IPS-18a (cell line): ENCODE measurements around the gene KIF1A.

ENCODE experiments used
- H3K27ac ChIP-seq: one replicate; pipeline ENCODE4 v1.5.1; 2013; ENCODE audit warnings: low read length
- H3K27me3 ChIP-seq: one replicate; pipeline ENCODE4 v1.6.1; 2013; ENCODE audit warnings: mild to moderate bottlenecking, low read length; ENCODE audit not compliant: control insufficient read depth, insufficient read depth
- H3K36me3 ChIP-seq: one replicate; pipeline ENCODE4 v1.6.1; 2013; ENCODE audit warnings: low read depth, low read length; ENCODE audit not compliant: control insufficient read depth
- H3K4me1 ChIP-seq: one replicate; pipeline ENCODE4 v1.6.1; 2013; ENCODE audit warnings: low read depth, low read length; ENCODE audit not compliant: control insufficient read depth
- H3K4me3 ChIP-seq: one replicate; pipeline ENCODE4 v1.5.1; 2013; ENCODE audit warnings: low read length
- H3K9ac ChIP-seq: one replicate; pipeline ENCODE4 v1.6.1; 2013; ENCODE audit warnings: mild to moderate bottlenecking, low read length, moderate library complexity
- H3K9me3 ChIP-seq: one replicate; pipeline ENCODE4 v1.6.1; 2013; ENCODE audit warnings: low read depth, low read length; ENCODE audit not compliant: control insufficient read depth

Gene KIF1A

DNA sequence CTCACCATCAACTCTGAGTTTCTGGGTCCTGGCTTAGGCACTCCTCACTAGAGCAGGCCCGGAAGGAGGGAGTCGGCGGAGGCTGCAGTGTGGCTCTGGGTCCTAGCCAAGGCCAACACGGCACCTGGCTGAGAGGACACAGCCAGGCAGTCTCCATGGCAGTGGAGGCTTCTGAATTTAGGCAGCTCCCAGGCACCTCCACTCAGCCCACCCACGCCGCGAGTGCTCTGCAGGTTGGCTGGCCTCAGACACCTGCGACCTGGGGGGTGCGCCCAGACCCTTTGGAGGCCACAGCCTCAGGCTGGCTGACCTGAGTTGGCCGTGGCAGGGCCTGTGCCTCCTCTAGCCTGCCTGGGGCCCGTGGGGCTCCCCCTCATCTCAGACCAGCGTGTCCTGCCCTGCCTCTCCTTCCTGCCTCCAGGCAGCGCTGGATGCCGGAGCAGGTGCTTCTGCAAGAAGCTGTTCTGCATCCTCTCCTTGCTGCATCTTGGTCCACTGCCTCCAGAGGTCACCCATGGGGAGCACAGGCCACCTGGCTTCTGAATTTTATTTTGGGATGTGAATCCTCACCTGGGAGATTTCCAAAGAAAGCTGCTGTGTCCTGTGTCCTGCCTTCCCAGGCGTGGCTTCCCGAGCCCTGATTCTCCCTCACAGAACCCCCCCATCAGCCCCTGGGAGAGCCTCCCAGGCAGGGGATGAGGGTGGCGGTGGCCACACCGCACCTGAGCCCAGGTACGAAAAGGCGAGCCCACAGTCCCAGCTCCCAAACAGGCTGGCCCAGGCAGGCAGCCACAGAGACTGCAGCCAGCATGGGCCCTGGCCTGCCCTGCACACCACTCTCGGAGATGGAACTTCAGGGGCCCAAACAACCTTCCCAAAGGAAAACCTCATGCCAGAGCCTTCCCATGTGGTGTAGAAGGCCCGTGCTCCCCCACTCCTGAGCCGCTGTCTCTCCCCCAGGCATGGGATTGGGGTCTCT, 105.0 kb downstream of the KIF1A start:
- Histone ChIP-seq H3K4me3 (no peak overlapping the region), H3K36me3 (peaks cover 34% of the 10 kb centered on the region), H3K27ac (no peak overlapping the region), H3K27me3 (no peaks in the 10 kb centered on the region), H3K9me3 (no peaks in the 10 kb centered on the region), H3K9ac (no peak overlapping the region), H3K4me1 (no peaks in the 10 kb centered on the region)

- Histone ChIP-seq H3K4me3 (no peak overlapping the region), H3K27ac (no peak overlapping the region), H3K9me3 (no peaks in the 10 kb centered on the region)
These were observed 105.9 kb downstream of the KIF1A start for GRCh38 chr2:240713928-240714746.

GRCh38 chr2:240713071-240713927, 106.7 kb downstream of the KIF1A start:
- no peak overlapping the region for H3K9ac ChIP-seq
- no peaks in the 10 kb centered on the region for H3K9me3 ChIP-seq
- no peaks in the 10 kb centered on the region for H3K4me1 ChIP-seq
- no peak overlapping the region for H3K27ac ChIP-seq
- H3K36me3 ChIP-seq: peaks cover 18% of the 10 kb centered on the region
- no peak overlapping the region for H3K4me3 ChIP-seq
- no peaks in the 10 kb centered on the region for H3K27me3 ChIP-seq

More at GRCh38 chr2:240713928-240714746, 105.9 kb downstream of the KIF1A start:
- Histone ChIP-seq H3K4me1 (no peaks in the 10 kb centered on the region), H3K9ac (no peak overlapping the region), H3K36me3 (peaks cover 25% of the 10 kb centered on the region), H3K27me3 (no peaks in the 10 kb centered on the region)

DNA sequence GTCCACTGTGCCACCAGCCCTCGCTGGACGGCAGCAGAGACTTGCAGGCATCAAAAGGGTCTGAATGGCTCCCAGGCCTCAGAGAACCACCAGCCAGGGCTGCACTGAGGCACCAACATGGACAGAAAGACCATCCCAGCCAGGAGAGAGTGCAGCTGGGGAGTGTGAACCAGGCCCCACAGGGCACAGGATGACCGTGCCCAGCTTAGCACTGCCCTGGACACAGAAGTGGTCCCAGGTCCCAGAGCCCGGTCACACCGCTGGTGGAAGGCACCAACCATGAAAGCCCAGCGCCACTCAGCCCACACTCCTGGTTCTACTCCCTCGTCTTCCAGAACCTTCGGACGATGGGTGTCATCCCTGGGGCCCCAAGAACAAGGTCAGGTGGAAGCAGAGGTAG, 107.9 kb downstream of the KIF1A start:
- H3K9ac ChIP-seq: no peak overlapping the region
- H3K4me1 ChIP-seq: no peaks in the 10 kb centered on the region
- no peaks in the 10 kb centered on the region for H3K9me3 ChIP-seq
- no peak overlapping the region for H3K27ac ChIP-seq
- peaks cover 6% of the 10 kb centered on the region for H3K36me3 ChIP-seq
- no peaks in the 10 kb centered on the region for H3K27me3 ChIP-seq
- H3K4me3 ChIP-seq: no peak overlapping the region

- no peaks in the 10 kb centered on the region for H3K4me1 ChIP-seq
- no peaks in the 10 kb centered on the region for H3K9me3 ChIP-seq
- peaks cover 2% of the 10 kb centered on the region for H3K36me3 ChIP-seq
- H3K9ac ChIP-seq: no peak overlapping the region
- no peak overlapping the region for H3K27ac ChIP-seq
- H3K4me3 ChIP-seq: no peak overlapping the region
- no peaks in the 10 kb centered on the region for H3K27me3 ChIP-seq
These were observed 108.3 kb downstream of the KIF1A start for GRCh38 chr2:240711701-240712100.

DNA sequence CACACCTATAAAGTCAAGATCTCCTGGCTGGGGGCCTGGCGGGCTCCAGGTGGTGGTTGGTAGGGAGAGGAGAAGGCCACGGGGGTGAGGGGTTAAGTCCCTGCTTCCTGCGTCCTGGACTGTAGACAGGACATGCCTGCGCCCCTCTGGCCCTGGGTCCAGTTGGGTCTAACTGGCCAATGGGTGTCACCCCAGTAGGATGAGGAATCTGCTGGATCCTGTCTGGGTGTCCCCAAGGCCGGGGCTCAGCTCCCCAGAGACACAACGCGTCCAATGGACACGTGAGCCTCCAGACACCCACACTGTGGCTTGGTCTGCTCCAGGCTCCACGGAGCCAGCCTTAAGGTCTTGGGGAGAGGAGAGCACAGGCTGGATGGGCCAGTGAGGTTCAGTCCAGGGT, 108.7 kb downstream of the KIF1A start:
- Histone ChIP-seq H3K9me3 (no peaks in the 10 kb centered on the region), H3K9ac (no peak overlapping the region), H3K27me3 (no peaks in the 10 kb centered on the region), H3K4me1 (no peaks in the 10 kb centered on the region), H3K36me3 (no peaks in the 10 kb centered on the region), H3K27ac (no peak overlapping the region), H3K4me3 (no peak overlapping the region)

DNA sequence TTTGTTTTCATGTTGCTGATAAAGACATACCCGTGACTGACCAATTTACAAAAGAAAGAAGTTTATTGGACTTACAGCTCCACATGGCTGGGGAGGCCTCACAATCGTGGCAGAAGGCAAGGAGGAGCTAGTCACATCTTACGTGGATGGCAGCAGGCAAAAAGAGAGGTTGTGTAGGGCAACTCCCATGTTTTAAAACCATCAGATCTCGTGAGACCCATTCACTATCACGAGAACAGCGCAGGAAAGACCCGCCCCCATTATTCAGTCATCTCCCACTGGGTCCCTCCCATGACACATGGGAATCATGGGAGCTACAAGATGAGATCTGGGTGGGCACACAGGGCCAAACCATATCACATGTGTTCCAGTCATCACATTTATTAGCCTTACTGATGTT, 111.6 kb downstream of the KIF1A start:
- no peaks in the 10 kb centered on the region for H3K9me3 ChIP-seq
- H3K4me1 ChIP-seq: no peaks in the 10 kb centered on the region
- no peak overlapping the region for H3K9ac ChIP-seq
- no peaks in the 10 kb centered on the region for H3K27me3 ChIP-seq
- H3K27ac ChIP-seq: no peak overlapping the region
- H3K36me3 ChIP-seq: no peaks in the 10 kb centered on the region
- H3K4me3 ChIP-seq: no peak overlapping the region

- Histone ChIP-seq H3K4me1 (no peaks in the 10 kb centered on the region), H3K27me3 (no peaks in the 10 kb centered on the region), H3K36me3 (no peaks in the 10 kb centered on the region), H3K9ac (no peak overlapping the region), H3K27ac (no peak overlapping the region), H3K4me3 (no peak overlapping the region), H3K9me3 (no peaks in the 10 kb centered on the region)
These were observed 112.2 kb downstream of the KIF1A start for GRCh38 chr2:240707821-240708220.

DNA sequence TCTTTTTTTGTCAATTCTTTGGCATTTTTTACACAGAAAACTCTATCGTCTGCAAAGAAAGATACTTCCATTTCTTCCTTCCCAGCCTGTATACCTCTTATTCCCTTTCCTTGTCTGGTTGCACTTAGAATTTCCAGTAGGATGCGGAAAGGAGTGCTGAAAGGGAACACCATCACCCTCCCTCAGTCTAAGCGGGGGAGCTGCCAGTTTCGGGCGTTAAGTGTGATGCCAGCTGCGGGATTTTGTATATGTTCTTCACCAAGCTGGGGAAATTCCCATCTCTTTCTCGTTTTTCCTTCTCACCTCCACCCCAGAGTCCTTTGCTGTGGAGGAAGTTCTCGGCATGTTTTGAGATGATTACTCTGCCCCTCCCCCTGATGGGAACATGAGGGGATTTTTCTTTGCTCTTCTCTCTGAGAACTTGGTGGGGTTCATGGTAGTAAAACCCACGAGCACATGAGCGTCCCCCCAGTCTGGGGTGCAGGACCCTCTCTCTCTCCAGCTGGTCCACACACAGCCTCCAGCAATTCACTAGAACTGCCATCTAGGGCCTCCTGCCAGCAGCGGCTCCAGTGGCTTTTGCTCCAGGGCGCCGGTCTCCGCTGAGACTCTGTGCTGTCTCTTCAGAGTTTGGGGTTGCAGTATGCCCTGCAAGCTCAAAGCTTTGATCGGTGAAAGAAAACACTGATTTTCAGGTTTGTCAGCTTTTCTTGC, 112.8 kb downstream of the KIF1A start:
- no peaks in the 10 kb centered on the region for H3K36me3 ChIP-seq
- H3K27ac ChIP-seq: no peak overlapping the region
- H3K9ac ChIP-seq: no peak overlapping the region
- H3K9me3 ChIP-seq: no peaks in the 10 kb centered on the region
- H3K4me3 ChIP-seq: no peak overlapping the region
- no peaks in the 10 kb centered on the region for H3K4me1 ChIP-seq
- H3K27me3 ChIP-seq: no peaks in the 10 kb centered on the region

DNA sequence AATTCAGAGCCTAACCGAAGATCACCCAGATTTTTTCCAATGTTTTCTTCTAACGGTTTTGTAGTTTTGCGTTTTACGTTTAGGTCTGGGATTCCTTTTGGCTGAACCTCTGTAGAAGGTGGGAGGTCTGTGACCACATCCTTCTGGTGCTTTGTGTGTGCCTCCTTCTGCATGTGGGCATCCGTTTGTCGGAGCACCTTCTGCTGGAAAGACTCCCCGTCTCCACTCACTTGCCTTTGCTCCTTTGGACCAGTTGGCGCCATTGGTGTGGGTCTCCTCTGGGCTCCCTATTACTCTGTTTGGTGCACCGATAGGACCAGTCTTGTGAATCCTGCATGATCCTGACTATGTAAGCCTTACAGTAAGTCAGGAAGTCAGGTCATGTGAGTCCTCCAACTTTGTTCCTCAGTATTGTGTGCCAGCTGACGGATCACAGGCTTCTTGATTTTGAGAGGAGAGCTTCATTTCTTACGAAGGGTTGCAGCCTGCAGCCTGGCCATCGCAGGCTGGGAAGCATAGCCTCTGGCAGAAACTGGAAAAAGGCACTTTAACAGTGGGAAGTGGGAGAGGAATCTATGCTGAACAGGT, 114.7 kb downstream of the KIF1A start:
- H3K4me1 ChIP-seq: no peaks in the 10 kb centered on the region
- H3K9me3 ChIP-seq: no peaks in the 10 kb centered on the region
- H3K27ac ChIP-seq: no peak overlapping the region
- H3K9ac ChIP-seq: no peak overlapping the region
- H3K27me3 ChIP-seq: no peaks in the 10 kb centered on the region
- H3K36me3 ChIP-seq: no peaks in the 10 kb centered on the region
- no peak overlapping the region for H3K4me3 ChIP-seq
